ENCODE data around the gene SLC12A9.

SLC12A9 gene

GRCh38 chr7:100867040-100867775 is 14.7 kb downstream of the SLC12A9 start, which contains the start of gene TRIP6:
TSS of gene TRIP6 (plus strand) at chr7:100867387. CDS start at chr7:100867498, 111 bp downstream.
- TF ChIP-seq CTCF (IDR thresholded peaks at IDR 0.05; ENCODE audit: insufficient read depth, low read length, missing control alignments), result no peak
- peak within 1 kb of the TSS; percentile 95 for H3K4me3 ChIP-seq (ENCODE audit: low read depth, low read length)
- ChIA-PET POLR2A (interaction anchor here (0.8 to 1.2 kb wide), 4 partner anchors 8 to 161 kb away, joined by 5 to 7 read pairs (median 6); partner anchors contain the start of genes POP7, SLC12A9, SRRT and UFSP1), CTCF (interaction anchor here (2.1 kb wide), 1 partner anchor 162 kb away, joined by 9 read pairs; the partner anchor contains the start of gene POP7)
- DNase-seq (ENCODE audit: low read depth, low spot score), result peak; percentile 56

- POLR2A ChIA-PET, result no interaction called here
- no peak for TF ChIP-seq CTCF (IDR thresholded peaks at IDR 0.05; ENCODE audit: insufficient read depth, low read length, missing control alignments)
- CTCF ChIA-PET, result interaction anchor here (2.1 kb wide), 1 partner anchor 162 kb away, joined by 9 read pairs; the partner anchor contains the start of gene POP7
- no peak for DNase-seq (ENCODE audit: low read depth, low spot score)
- peak overlapping the region; percentile 95 for H3K4me3 ChIP-seq (ENCODE audit: low read depth, low read length)
Measured at GRCh38 chr7:100867776-100868485, 15.4 kb downstream of the SLC12A9 start.

GRCh38 chr7:100873599-100874299 is 21.2 kb downstream of the SLC12A9 start:
- TF ChIP-seq CTCF (IDR thresholded peaks at IDR 0.05; ENCODE audit: insufficient read depth, low read length, missing control alignments), result no peak
- no peak for DNase-seq (ENCODE audit: low read depth, low spot score)
- ChIA-PET CTCF (no interaction called here), POLR2A (interaction anchor here (0.5 to 2.8 kb wide), 3 partner anchors 13 to 216 kb away, joined by 3 to 40 read pairs (median 3); no protein-coding TSS in a partner anchor)
- peak overlapping the region; percentile 91; the same call in 1 of the 2 replicates for H3K4me3 ChIP-seq (ENCODE audit: low read depth, low read length)

GRCh38 chr7:100874300-100874576 is 21.7 kb downstream of the SLC12A9 start:
- no peak for TF ChIP-seq CTCF (IDR thresholded peaks at IDR 0.05; ENCODE audit: insufficient read depth, low read length, missing control alignments)
- DNase-seq (ENCODE audit: low read depth, low spot score), result no peak
- H3K4me3 ChIP-seq (ENCODE audit: low read depth, low read length), result peak overlapping the region; percentile 91
- ChIA-PET CTCF (interaction anchor here (2.8 kb wide), 1 partner anchor 169 kb away, joined by 10 read pairs; the partner anchor contains the start of gene POP7), POLR2A (interaction anchor here (0.5 to 2.8 kb wide), 2 partner anchors 12 to 216 kb away, joined by 3 to 40 read pairs; no protein-coding TSS in a partner anchor)

- ChIA-PET CTCF (interaction anchor here (1.1 to 2.8 kb wide), 4 partner anchors 12 to 169 kb away, joined by 3 to 17 read pairs (median 8); partner anchors contain the start of genes POP7, SLC12A9 and UFSP1), POLR2A (interaction anchor here (0.7 to 2.8 kb wide), 12 partner anchors 8 to 343 kb away, joined by 3 to 40 read pairs (median 3); partner anchors contain the start of genes MOSPD3, POP7, SERPINE1 and SLC12A9)
- peak within 1 kb of the TSS; percentile 91 for H3K4me3 ChIP-seq (ENCODE audit: low read depth, low read length)
- DNase-seq (ENCODE audit: low read depth, low spot score), result peak; percentile 82
- peak; percentile 33 for TF ChIP-seq CTCF (IDR thresholded peaks at IDR 0.05; ENCODE audit: insufficient read depth, low read length, missing control alignments)
Measured at GRCh38 chr7:100874577-100875355, 22.3 kb downstream of the SLC12A9 start, which contains the start of gene SRRT. TSS of gene SRRT (plus strand) at chr7:100875103. CDS start at chr7:100875591, 488 bp downstream.
